NCI-H146 treated with DMSO at 0.1 percent for 48 hours (cell line): Measurements from ENCODE around the gene SMARCA4.

Source experiments
- DNase-seq: peaks from one replicate; lab custom pipeline; 2025; ENCODE audit not compliant: unreplicated experiment; lab: John Stamatoyannopoulos, UW

Gene SMARCA4

DNA sequence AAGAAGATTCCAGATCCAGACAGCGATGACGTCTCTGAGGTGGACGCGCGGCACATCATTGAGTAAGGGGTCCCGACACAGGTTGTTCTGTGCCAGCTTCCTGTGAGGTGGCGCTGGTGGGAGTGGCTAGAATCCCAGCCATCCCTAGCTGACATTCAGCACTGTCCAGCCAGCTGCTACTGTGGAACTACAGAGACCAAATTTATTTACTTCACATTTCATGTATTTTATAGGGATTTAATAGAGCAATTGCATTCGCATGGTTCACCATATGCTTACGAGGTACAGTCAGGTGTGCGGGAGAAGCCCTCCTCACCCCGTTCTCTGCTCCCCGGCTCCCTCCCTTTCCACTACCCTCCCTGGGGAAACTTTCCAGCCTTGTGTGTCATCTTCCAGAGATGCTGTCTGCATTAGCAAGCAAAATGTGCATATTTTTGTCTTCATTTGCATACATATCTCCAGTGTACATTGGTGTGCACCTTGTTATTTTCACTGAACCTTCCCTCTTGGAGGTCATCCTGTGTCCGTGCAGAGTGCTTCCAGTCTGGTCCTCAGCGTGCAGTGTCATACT is 47.2 kb downstream of the SMARCA4 start:
- DNase-seq: no peak

DNA sequence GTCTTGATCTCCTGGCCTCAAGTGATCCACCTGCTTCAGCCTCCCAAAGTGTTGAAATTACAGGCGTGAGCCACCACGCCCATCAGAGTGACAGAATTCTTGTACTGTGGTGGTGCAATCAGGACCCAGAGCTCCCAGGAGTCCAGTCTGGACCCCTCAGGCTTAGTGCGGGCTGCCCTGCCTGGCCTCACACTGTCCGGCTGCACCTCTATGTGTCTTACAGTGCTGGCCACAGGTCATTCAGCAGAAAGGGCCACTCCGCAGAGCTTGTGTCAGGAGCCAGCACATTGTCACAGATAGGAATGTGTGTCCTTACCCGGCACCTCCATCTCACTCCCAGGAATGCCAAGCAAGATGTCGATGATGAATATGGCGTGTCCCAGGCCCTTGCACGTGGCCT is 49.2 kb downstream of the SMARCA4 start:
- DNase-seq: no peak

DNA sequence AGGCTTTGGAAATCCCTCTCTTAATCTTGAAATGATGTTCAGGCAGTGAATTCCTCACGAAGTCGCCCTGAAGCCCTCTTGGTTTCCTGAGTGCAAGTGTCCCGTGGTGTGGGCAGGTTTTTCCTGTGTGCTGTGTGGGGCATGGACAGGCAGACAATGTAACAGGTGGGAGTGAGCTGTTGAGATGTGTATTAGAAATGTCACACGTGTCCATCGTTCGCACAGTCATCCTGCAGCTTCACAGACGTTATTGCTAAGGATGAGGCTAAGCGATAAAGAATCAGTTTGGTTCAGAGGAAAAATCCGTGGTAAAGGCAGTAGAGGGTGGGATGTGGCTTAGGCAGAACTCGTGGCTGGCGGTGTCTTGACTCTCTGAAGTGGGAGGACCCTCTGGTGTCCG is 51.7 kb downstream of the SMARCA4 start:
- DNase-seq: no peak

DNA sequence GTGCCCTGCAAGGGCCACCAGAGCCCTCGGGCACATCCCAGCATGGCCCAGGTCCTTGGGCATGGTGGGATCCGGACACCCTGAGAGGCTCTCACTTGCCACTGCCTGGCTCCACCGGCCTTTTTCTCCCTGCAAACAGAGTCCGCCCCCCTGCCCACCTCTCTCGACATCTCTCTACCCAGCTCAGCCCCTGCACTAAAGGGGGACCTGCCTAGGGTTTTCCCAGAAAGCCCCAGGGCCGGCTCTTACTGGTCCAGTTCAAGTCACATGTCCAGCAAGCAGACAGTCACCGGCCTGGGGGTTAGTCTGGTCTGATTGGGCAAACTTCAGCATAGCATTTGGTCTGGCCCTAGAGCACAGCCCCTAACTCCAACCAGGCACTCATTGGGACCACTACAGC is 52.9 kb downstream of the SMARCA4 start:
- DNase-seq: no peak

- no peak for DNase-seq
Observed at GRCh38 chr19:11014403-11014911, 53.6 kb downstream of the SMARCA4 start.

DNA sequence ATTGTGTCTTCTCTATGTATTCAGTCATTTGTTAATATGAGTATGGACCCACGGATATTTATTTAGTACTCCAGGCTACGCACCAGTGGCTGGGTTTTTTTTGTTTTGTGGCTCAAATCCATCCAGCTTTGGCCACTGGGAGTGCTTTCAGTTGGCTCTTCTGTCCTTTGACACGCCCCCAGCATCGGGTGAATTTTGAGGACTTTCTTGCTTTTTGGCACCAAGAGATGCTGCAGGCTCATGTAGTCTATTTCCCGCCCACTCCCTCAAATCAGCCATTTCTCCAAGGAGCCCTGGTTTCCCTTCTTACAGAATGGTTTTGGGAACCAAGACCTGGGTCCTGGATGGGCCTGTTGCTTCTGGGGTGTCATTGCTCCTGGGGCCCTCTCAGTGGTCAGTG is 55.8 kb downstream of the SMARCA4 start:
- no peak for DNase-seq

GRCh38 chr19:11017275-11018035 is 56.6 kb downstream of the SMARCA4 start:
- no peak for DNase-seq

DNA sequence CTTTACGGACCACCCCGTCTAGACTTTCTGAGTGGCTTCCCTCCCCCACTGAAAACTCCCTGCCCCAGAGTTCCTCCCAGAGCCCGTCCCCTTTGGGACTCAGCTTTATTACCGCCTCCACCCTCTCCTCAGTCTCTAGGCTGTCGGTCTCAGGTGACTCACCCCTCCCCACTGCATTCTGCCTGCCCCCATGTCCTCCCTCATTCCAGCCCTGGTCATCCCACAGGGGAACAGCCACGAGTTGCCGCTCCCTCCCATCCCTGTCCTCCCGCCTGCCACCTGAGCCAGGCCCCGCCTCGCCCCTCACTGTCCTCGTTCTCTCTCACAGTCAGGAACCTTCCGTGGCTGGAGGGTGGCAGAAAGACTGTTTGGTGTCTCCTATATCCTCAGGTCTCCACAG is 57.3 kb downstream of the SMARCA4 start:
- no peak for DNase-seq

DNA sequence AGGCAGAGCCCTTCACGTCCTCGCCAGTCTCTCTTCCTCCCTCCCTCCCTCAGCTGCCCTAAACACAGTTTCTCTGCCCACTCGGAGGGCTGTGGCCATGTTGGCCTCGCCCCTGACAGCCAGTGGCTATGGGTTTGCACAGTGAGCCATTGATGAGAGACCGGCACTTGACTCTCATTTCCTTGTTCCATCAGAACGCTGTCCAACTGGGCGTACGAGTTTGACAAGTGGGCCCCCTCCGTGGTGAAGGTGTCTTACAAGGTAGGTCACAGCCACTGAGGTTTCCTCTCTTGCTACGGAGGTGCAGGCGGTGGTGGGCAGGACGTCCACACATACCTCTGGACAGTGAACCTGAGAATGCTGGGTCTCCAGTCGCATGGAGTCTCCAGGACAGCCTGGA is 57.9 kb downstream of the SMARCA4 start:
- no peak for DNase-seq

DNA sequence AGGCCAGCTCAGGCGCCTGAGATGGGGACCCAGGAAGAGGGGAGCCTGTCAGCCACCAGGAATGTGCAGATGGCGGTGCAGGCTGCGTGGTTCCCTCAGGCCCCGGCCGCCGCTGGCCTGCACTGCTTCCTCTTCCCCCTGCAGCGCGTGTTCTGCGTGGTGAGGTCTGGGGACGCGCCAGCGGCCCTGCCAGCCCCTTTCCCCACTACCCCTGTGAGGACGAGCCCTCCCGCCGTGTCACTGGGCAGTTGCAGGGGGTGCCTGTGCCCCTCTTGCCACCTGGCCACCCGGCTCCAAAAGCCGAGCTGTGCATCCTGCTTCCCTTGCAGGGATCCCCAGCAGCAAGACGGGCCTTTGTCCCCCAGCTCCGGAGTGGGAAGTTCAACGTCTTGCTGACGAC is 58.4 kb downstream of the SMARCA4 start:
- no peak for DNase-seq

- DNase-seq: no peak
Observed at GRCh38 chr19:11019824-11020223, 59.0 kb downstream of the SMARCA4 start.

- no peak for DNase-seq
Observed at GRCh38 chr19:11020423-11020822, 59.6 kb downstream of the SMARCA4 start.

DNA sequence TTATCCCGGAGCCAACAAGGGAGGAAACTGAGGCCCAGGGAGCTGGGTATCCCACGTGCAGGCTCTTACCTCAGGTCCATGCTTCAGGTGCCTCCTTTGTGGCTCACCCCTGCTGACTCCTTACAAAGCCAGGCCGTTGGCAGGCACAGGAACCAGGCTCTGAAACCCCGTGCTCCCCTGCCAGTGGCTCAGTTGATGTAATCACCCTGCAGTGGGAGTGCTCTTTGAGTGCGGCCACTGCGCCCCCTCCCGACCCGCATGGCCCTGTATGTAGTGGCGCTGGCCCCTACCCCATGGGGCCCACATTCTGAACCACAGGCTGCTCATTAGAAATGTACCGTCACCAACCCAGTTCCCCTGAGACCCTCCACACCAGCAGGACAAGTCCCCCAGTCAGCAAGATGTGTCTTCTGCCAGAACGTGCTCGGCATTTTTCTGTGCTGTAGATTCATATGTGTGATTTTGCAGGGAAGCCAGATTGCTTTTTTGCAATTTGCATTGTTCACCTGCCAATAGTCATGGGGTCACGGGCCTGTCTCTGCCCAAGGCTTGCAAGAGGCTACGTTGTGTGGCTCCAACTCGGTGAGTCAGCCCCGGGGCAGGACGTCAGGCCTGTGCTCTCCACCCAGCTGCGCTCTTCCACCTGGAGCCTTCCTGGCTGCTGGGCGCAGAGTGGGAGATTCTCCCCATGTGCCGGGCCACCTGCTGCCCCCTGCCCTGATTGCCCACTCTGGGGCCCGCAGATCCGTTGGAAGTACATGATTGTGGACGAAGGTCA is 60.3 kb downstream of the SMARCA4 start:
- DNase-seq: no peak

GRCh38 chr19:11021760-11022144 is 60.9 kb downstream of the SMARCA4 start:
- no peak for DNase-seq

DNA sequence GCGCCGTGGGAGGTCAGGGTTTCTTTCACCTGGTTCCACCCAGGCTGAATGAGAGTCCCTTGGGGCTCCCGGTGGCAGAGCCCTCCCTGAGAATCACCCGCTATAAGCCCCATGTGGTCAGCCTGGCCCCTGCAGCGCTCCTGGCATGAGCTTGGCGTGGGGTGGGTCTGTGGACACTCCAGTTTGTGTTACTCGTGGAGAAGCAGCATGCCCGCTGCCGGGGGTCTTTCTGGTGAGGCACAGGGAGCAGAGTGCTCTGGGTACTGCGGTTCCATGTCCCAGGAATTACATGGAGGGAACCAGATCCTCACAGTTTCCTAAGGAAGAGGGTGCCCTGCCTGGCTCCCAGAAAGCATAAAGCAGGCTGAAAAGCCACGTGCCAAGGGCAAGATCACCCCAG is 62.2 kb downstream of the SMARCA4 start:
- DNase-seq: no peak

DNA sequence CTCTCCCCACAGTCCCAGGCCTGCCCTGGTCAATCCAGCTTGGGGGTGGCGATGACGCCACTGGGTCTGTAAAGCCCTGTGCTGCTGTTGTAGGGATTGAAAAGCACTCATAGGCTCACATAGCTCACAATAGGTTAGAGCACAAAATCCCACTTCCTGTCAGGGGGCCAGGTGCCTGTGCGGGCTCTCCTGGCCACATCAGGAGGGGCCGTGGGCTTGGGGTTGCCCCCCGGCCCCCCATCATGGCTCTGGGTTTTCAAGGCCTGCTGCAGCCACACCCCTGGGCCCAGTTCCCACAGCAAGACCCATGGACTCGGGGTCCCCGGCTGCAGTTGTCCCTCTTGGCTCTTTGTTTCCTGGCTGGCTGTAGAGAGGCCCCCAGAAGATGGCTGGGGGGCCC is 62.9 kb downstream of the SMARCA4 start:
- no peak for DNase-seq

- no peak for DNase-seq
Observed at GRCh38 chr19:11024259-11024658, 63.4 kb downstream of the SMARCA4 start.

- no peak for DNase-seq
Observed at GRCh38 chr19:11025006-11025405, 64.2 kb downstream of the SMARCA4 start.

GRCh38 chr19:11025445-11025844 is 64.6 kb downstream of the SMARCA4 start:
- no peak for DNase-seq

DNA sequence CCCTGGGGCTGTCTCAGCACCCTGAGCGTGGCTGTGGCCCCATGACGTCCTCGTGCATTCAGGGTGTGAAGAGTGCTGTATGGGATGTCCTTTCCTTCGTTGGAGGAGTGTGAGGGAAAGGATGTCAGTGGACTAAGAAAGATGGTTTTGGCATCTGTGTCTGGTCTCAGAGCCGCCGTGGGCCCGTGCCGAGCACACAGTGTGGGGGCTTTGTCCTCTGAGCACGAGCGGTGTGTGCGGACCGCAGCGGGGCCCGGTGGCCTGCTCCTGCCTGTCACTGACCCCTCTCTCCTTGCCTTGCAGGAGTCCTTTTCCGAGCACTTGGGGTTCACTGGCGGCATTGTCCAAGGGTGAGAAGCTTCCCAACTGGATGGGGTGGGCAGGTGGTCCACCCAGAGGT is 65.2 kb downstream of the SMARCA4 start:
- DNase-seq: no peak

GRCh38 chr19:11027381-11027780 is 66.6 kb downstream of the SMARCA4 start:
- DNase-seq: no peak

DNA sequence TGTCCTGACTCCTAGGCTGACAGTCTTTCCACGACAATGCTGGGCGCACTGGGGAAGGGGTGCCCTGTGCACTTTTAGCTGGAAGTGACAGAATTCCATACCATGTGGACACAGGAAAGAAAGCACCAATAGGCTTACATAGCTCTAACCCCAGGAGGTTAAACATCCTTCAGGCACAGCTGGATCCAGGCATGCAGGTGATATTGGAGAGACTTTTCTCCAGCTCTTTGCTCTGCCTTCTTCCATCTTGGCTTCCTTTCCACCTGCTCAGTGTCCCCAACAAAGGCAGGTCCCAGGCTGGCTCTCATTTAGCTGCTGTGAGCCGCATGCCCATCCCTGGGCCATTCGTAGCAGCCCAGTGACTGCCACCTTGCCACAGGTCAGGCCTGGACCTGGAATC is 67.3 kb downstream of the SMARCA4 start:
- DNase-seq: no peak
